NT2/D1 (cell line): Measurements from ENCODE around the gene LETM1.

Source experiments
- YY1 ChIP-seq: IDR thresholded peaks from 2 replicates; pipeline ENCODE4 v1.6.1; 2011; ENCODE audit not compliant: insufficient read length, insufficient read depth
- ZNF274 ChIP-seq: IDR thresholded peaks from 2 replicates; pipeline ENCODE4 v1.6.1; 2011; ENCODE audit warnings: mild to moderate bottlenecking, low read depth, low read length

DNA sequence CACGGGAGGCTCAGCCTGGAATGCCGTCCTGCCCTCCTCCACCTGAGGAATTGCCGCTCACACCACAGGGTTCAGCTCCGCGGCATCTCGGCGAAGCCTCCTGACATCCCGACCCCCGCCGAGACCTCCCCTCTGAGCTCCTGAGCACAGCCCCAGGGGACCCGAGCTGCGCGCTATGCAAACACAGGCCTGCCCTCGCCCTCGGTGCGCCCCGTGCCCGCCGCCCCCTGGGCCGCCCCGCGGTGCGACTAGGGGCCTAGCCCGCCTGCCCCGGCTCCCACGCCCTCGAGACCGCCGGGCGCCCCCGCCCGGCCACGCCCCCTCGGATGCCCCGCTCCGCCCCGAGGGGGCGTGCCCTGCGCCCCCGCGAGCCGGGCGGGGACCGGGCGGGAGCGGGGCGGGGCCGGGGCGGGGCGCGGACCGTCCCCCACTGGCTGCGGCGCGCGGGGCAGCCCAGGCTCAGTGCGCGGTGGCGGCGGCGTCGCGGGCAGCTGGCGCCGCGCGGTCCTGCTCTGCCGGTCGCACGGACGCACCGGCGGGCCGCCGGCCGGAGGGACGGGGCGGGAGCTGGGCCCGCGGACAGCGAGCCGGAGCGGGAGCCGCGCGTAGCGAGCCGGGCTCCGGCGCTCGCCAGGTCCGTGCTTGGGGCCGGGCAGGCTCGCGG lies 63.0 kb downstream of the LETM1 start, which contains the start of gene FGFR3:
- TF ChIP-seq ZNF274 (no peak), YY1 (no peak)
